Stimulated activated CD8-positive, alpha-beta memory T cell treated with anti-CD3 and anti-CD28 coated beads, Interleukin-12 subunit alpha, Interleukin-12 subunit beta, amount 100 ng/mL, for 24 hours (primary cell): ENCODE results near the gene PLEKHN1.
A peak's percentile ranks its signal among the peaks of the same experiment; 100 is the strongest.

Experiments used
- DNase-seq: peaks from one replicate; pipeline ENCODE4 v3.0.0-alpha.2; 2020; ENCODE audit errors: extremely low read depth

PLEKHN1 gene

DNA sequence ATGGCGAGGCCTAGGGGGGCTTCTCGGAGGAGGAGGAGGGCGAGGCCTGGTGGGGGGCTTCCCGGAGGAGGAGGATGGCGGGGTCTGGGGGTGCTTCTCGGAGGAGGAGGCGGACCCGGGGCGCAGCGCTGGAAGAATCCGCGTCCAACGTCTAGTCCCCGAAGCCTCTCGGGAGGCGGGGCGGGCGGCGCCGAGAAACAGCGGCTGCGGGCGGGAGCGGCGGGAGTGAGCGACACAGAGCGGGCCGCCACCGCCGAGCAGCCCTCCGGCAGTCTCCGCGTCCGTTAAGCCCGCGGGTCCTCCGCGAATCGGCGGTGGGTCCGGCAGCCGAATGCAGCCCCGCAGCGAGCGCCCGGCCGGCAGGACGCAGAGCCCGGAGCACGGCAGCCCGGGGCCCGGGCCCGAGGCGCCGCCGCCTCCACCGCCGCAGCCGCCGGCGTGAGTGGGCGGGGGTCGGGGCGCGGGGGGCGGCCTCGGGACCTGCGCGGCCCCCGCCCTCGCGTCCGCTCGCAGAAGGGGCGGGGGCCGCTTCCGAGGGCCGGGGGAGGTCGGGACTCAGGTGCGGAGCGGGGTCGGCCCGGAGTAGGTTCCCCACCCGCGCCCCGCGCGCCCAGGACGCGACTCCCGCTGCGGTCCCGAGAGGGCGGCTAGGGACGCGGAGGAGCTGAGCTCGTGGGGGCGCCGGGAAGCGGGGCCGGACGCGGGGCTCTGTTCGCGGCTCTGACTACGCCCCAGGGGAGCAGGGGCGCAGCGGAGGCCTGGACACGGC lies 5.7 kb upstream of the PLEKHN1 start, which contains the start of gene KLHL17:
TSS of gene KLHL17 (plus strand) at position 222 of the 769 bp plus-strand sequence. CDS start at position 332, 110 bp downstream.
- DNase-seq = peak; percentile 64

DNA sequence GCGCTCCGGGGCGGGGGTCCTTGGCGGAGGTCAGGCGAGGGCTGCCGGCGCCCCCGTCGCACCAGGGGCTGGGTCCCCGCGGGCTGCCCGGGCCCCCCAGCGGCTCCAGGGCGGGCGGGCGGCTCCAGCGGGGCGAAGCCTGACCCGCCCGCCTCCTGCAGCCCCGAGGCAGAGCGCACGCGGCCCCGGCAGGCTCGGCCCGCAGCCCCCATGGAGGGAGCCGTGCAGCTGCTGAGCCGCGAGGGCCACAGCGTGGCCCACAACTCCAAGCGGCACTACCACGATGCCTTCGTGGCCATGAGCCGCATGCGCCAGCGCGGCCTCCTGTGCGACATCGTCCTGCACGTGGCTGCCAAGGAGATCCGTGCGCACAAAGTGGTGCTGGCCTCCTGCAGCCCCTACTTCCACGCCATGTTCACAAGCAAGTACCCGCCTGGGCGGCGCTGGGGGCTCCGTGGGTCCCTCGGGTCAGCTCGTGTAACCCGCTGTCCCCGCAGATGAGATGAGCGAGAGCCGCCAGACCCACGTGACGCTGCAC lies 5.1 kb upstream of the PLEKHN1 start:
- DNase-seq = no peak

DNA sequence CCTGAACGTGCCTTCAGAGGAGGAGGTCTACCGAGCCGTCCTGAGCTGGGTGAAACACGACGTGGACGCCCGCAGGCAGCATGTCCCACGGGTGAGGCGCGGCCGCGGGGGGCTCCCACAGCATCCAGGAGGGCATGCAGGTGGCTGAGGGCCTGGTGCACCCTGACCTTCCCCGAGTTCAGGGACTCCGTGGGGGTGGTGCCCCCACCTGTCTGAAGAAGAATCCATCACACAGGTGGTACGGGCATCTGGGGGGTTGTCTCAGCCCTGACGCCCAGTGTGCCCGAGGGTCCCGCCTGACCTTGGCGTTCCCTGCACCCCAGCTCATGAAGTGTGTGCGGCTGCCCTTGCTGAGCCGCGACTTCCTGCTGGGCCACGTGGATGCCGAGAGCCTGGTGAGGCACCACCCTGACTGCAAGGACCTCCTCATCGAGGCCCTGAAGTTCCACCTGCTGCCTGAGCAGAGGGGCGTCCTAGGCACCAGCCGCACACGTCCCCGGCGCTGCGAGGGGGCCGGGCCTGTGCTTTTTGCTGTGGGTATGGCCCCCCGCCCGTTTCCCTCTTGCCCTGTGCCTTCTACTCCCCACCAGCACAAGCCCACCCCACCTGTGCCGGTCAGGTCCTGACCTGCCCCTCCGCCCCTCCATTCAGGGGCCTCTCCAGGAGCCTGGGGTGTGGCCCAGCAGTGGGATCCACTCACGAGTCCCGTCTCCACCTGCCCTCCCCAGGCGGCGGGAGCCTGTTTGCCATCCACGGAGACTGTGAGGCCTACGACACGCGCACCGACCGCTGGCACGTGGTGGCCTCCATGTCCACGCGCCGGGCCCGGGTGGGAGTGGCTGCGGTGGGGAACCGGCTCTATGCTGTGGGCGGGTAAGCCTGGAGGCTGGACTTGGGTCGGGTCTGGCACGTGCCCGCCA lies 3.6 kb upstream of the PLEKHN1 start:
- DNase-seq = no peak

DNA sequence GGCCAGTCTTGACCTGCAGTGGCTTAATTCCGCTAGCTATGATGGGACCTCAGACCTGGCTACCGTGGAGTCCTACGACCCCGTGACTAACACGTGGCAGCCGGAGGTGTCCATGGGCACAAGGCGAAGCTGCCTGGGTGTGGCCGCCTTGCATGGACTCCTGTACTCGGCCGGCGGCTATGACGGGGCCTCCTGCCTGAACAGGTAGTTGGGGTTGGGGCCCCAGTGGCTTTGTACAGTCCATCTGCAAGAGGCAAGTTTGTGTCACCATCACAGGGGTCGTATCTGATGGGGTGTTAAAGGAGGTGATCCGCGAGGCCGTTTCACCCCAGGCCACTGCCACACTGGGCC lies 3.0 kb upstream of the PLEKHN1 start:
- DNase-seq = no peak

DNA sequence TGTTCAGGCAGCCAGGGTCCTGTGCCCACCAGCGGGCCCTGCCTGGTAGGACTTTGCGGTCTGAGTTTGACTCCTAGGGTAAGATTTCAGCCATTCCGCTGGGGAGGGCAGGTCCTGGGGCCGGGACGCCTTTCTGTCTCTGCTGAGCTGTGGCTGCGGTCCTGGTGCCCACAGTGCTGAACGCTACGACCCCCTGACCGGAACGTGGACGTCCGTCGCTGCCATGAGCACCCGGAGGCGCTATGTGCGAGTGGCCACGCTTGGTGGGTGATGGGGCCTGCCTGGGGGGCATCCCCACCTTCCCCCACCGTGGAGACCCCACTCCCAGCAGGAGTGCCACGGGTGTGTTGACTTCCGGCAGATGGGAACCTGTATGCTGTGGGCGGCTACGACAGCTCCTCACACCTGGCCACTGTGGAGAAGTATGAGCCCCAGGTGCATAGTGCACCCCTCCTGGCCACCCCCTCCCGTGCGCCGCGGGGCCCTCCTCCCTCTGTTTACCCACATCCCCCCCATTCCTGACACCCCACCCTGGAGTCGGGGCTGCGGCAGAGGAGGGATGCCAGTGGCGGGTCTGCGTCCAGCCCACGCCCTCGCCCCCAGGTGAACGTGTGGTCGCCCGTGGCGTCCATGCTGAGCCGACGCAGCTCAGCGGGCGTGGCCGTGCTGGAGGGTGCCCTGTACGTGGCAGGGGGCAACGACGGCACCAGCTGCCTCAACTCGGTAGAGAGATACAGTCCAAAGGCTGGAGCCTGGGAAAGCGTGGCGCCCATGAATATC lies 2.3 kb upstream of the PLEKHN1 start:
- no peak for DNase-seq

DNA sequence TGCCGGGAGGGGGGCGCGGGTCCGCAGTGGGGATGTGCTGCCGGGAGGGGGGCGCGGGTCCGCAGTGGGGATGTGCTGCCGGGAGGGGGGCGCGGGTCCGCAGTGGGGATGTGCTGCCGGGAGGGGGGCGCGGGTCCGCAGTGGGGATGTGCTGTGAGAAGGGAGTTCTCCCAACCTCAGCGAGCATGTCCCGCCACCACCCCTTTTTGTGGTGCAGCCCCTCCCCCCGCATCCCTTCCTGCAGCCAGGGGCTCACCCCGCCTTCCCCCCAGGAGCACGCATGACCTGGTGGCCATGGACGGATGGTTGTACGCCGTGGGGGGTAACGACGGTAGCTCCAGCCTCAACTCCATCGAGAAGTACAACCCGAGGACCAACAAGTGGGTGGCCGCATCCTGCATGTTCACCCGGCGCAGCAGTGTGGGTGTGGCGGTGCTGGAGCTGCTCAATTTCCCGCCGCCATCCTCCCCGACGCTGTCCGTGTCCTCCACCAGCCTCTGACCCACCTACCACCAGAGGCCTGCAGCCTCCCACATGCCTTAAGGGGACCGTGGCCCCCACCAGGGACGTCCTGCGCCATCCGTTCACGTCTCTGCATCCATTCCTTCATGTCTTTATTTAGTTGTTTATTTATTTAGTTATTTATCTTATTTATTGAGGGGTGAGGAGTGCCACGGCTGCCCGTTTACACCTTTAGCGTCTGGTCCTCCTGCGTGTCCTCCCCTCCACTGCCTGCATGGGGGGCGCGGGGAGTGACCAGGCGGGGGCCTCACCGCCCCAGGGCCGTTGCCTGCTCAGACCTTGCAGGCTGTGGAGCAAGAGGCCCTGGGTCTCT lies 1.4 kb upstream of the PLEKHN1 start:
- DNase-seq = no peak

DNA sequence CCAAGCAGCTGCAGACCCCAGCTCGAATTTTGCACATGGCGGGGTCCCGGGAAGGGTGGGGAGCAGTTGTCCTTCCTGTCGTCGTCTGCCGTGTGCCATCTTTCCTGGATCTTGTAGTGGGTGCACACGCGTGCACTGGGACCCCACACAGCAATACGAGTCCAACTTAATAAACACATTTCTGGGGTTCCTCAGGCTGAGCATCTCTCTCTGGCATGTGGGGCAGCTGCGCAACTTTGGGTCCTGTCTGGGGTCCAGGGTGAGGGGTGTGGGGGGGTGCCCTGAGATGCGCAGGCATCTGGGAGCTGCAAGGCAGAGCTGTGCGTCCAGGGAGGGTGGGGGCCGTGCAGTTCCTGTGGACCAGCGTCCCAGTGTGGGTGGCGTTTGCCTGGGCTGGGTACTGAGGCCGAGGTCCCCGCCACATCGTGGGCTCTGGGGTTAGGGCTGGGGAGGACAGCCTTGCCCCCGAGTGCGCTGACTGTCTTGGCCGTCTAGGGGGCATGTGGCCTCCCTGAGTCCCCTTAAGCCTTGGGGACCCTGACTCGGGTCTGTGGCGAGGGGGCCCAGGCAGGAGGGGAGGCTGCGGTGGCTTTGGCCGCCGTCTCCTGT lies 652 bp upstream of the PLEKHN1 start:
- no peak for DNase-seq

DNA sequence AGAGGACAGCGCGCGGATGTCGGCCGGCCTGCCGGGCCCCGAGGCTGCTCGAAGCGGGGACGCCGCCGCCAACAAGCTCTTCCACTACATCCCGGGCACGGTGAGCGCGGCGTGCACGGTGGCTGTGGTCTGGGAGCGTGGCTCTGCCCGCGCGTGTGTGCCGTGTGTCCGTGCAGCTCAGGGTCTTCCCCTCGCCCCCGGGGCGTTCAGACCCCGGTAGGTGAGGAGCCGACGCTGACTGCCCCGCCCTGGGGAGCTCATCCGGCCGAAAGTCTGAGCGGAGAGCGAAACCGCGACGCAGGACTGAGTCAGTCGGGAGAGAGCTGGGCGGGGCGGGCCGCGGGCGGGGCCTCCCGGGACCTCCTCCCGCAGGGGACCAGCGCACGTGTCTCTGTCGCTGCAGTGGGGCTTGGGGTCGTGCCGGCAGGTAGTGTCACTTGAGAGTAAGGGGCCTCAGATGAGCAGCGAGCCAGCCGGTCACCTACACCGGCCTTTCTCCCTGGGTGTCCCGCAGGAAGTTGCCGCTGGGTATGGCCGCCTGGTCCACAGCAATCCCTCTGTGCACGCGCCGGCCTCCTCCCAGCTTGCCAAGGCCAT lies 520 bp downstream of the PLEKHN1 start:
- peak; percentile 63 for DNase-seq

DNA sequence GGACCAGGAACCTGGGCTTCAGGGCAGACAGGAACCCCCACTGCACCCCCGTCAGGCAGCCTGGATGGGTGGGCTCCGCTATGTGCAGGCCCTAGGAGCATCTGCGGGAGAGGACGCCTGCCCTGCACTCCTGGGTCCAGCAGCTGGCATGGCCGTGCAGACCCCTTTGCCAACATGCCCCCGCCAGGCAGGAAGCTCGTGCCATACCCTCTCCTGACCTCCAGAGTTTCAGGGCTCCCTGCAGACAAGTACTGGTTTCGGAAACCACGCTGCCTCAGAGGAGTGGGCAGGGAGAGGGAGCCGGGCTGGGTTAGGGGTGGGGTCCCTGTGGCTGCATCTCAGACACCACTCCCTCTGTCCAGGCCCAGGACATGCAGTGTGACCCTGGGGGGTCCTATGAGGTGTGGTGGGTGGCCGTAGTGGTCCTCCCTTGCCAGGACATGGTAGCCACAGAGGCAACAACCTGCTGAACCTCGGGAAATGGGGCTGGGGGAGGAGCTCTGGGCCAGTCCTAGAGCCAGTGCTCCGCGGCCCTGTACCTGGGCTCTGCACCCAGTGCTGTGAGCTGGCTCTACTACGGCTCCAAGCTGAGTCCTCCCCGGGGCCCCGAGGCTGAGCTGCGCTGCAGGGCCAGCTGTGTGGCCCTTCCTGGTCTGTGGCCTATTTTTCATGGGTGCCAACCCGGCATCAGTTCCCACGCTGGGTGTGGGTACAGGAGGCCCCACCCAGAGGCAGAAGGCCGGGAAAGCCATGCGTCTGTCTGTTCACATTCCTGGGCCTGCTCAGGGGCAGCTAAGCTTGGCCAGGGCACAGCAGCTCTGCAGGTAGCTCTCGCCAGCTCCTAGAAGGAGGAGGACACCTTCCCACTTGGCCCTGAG lies 1.4 kb downstream of the PLEKHN1 start:
- no peak for DNase-seq

DNA sequence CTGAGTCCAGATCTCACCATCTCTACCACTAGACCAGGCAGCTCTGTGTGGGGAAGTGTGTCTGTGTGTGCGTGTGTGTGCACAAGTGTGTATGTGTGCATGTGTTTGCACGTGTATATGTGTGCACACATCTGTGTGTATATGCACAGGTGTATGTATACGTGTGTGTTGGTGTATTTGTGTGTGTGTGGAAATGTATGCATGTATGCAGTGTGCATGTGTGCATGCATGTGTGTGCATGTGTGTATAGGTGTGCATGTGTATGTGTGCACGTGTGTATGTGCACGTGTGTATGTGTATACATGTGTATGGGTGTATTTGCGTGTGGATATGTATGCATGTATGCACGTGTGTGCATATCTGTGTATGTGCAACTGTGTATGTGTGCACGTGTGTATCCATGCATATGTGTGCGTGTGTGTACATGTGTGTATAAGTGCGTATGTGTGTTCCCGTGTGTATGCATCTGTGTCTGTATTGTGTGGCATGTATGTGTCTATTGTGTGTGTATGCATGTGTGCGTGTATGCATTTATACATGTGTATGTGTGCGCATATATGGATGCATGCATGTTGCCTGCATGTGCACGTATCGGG lies 3.1 kb downstream of the PLEKHN1 start:
- no peak for DNase-seq

DNA sequence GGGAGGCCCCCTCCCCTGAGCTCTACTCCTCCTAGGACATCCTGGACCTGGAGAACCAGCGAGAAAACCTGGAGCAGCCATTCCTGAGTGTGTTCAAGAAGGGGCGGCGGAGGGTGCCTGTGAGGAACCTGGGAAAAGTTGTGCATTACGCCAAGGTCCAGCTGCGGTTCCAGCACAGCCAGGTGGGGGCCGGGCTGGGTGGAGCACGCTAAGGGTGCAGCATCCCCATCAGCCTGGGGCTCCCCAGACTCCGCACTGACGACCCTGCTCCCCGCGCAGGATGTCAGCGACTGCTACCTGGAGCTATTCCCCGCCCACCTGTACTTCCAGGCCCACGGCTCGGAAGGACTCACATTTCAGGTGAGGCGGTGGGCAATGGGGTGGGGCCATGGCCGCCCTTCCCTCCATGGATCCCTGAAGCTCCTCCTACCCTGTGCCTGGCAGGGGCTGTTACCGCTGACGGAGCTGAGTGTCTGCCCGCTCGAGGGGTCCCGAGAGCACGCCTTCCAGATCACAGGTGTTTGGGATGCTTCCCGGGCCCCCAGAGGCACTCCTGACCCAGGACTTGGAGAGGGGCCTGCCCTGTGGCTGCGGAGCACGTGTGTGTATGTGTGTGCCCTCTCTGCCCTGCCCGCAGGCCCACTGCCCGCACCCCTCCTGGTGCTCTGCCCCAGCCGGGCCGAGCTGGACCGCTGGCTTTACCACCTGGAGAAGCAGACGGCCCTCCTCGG lies 4.1 kb downstream of the PLEKHN1 start:
- DNase-seq = no peak

DNA sequence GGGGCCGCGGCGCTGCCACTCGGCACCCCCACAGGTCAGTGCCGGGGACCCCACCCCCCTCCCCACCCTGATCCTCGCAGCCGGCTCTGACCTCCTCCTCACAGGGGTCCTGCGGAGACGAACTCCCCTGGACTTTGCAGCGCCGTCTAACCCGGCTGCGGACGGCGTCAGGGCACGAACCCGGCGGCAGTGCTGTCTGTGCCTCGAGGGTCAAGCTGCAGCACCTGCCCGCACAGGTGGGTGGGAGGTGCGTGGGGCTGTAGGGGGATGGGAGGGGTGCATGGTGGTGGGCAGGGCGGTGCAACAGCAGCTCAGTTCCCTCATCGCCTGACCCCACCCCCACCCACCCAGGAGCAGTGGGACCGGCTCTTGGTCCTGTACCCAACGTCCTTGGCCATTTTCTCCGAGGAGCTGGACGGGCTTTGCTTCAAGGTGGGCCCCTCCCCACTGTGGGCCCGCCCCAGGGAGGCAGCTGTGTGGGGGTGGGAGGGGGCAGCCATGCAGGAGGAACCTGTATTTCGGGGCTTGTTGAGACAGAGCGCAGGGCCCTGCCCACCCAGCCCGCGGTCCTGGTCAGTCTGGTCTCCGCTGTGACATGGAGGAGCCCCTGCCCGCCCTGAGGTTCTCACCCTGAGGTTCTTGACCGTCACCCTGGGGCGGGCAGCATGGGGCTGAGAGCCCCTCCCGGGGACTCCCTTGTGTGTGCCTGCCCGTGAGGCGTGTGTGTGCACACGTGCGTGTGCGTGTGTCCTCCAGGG lies 4.9 kb downstream of the PLEKHN1 start:
- DNase-seq = no peak

DNA sequence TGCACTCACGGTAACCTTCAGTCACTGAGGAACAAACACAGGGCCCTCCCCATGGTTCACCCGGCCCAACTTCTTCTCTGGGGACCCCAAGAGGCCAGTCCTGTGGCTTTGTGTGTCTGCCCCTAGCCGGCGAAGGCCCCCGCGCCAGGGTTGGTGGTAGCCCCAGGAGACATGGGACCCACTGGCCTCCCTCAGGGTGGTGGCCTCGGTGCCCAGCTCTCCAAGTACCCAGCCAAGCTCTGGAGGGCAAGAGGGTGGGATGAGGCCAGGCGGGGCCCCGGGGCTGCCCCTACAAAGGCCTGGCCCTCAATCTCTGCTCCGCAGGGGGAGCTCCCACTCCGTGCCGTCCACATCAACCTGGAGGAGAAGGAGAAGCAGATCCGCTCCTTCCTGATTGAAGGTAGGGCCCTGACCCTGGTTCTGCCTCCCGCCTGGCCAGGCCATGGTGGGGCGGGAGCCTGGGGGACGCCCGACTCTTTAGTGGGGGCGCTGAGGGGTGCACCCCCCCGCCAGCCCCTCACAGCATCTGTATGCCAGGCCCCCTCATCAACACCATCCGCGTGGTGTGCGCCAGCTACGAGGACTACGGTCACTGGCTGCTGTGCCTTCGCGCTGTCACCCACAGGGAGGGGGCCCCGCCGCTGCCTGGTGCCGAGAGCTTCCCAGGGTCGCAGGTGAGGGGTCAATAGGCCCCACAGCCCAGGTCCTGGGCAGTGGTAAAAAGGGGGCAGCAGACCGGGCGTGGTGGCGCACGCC lies 5.6 kb downstream of the PLEKHN1 start:
- no peak for DNase-seq

DNA sequence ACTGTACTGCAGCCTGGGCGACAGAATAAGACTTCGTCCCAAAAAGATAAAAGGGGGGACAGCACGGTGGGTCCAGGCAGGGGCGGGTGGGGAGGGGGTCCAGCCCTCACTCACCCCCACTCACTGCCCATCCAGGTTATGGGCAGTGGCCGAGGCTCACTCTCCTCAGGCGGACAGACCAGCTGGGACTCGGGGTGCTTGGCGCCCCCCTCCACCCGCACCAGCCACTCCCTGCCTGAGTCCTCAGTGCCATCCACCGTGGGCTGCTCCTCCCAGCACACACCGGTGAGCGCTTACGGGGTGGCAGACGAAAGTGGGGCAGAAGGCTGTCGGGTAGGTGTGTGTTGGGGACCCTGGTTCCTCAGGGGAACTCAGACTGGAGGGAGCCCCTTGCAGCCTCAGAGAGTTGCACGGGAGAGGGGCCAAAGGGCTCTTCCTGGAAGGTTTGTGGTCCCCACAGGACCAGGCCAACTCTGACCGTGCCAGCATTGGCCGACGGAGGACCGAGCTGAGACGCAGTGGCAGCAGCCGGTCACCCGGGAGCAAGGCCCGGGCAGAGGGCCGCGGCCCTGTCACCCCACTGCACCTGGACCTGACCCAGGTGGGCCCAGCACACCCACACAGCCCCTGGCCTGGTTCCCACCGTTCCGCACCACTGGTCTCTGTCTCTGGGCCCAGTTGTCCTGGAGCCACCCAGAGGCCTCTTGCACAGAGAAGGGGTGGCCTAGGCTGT lies 6.6 kb downstream of the PLEKHN1 start:
- no peak for DNase-seq

DNA sequence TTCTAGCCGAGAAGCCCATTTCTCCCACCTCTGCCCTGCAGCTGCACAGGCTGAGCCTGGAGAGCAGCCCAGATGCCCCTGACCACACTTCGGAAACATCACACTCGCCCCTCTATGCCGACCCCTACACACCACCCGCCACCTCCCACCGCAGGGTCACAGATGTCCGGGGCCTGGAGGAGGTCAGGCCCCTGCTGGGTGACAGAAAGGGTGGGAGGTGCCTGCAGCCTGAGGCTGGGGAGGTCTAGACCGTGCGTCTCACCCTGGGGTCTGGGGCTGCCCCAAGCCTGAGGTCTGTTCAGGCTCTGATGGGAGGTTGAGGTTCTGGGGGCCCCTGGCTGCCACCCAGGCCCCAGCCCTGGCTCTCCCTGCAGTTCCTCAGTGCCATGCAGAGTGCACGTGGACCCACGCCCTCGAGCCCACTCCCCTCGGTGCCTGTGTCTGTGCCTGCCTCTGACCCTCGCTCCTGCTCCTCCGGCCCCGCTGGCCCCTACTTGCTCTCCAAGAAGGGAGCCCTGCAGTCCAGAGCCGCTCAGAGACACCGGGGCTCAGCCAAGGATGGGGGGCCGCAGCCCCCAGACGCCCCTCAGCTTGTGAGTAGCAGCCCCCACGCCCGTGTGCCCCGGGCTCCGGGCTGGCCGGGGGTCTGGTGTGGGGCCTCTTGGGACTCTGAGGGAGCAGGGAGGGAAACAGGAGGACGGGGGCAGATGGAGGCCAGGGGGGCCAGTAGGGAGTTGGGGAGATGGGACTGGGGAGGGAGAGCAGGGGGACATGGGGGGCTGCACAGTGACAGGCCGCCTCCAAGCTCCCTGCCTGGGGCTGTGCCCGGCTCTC lies 7.4 kb downstream of the PLEKHN1 start:
- no peak for DNase-seq
